H9 (cell line): ENCODE results near the gene PRUNE1. TPM values are rescaled to one million over a fixed set of nuclear protein-coding genes. Genes with fewer than 3 reads are reported as not detected.

Experiments
- DNase-seq: peaks from one replicate; pipeline ENCODE4 v3.0.0-alpha.2; 2017
- H2AFZ ChIP-seq: one replicate; pipeline ENCODE4 v1.6.1; 2013; ENCODE audit warnings: mild to moderate bottlenecking, low read length, control low read depth, moderate library complexity
- H2AK5ac ChIP-seq: 2 replicates; pipeline ENCODE4 v1.6.1; 2013; ENCODE audit warnings: low read length, control low read depth, mixed read lengths; ENCODE audit not compliant: insufficient read length
- H2BK120ac ChIP-seq: one replicate; pipeline ENCODE4 v1.6.1; 2013; ENCODE audit warnings: low read depth, mild to moderate bottlenecking, low read length, control low read depth, inconsistent platforms; ENCODE audit not compliant: poor library complexity, severe bottlenecking
- H2BK12ac ChIP-seq: 2 replicates; pipeline ENCODE4 v1.6.1; 2013; ENCODE audit warnings: low read length, control low read depth, mixed read lengths, low read depth; ENCODE audit not compliant: insufficient read length
- H2BK15ac ChIP-seq: 2 replicates; pipeline ENCODE4 v1.6.1; 2013; ENCODE audit warnings: low read depth, low read length, control low read depth
- H2BK20ac ChIP-seq: one replicate; pipeline ENCODE4 v1.6.1; 2013; ENCODE audit warnings: low read depth, mild to moderate bottlenecking, low read length, control low read depth, inconsistent platforms; ENCODE audit not compliant: poor library complexity, severe bottlenecking
- H2BK5ac ChIP-seq: 2 replicates; pipeline ENCODE4 v1.6.1; 2013; ENCODE audit warnings: low read length, control low read depth, mixed read lengths; ENCODE audit not compliant: insufficient read length
- H3K14ac ChIP-seq: 2 replicates; pipeline ENCODE4 v1.6.1; 2013; ENCODE audit warnings: low read length, control low read depth; ENCODE audit not compliant: insufficient read depth
- H3K18ac ChIP-seq: 2 replicates; pipeline ENCODE4 v1.6.1; 2013; ENCODE audit warnings: low read depth, mild to moderate bottlenecking, mixed read lengths, low read length, control low read depth; ENCODE audit not compliant: insufficient read length
- H3K23ac ChIP-seq: 2 replicates; pipeline ENCODE4 v1.6.1; 2013; ENCODE audit warnings: low read length, control low read depth, mixed read lengths, low read depth; ENCODE audit not compliant: insufficient read length
- H3K23me2 ChIP-seq: 2 replicates; pipeline ENCODE4 v1.6.1; 2013; ENCODE audit warnings: low read depth, mild to moderate bottlenecking, mixed read lengths, low read length, control low read depth; ENCODE audit not compliant: insufficient read length, poor library complexity, severe bottlenecking
- H3K27ac ChIP-seq: 2 replicates; pipeline ENCODE4 v1.5.1; 2013; ENCODE audit warnings: low read length, control low read depth, mixed read lengths, low read depth; ENCODE audit not compliant: insufficient read length
- H3K27me3 ChIP-seq: 2 replicates; pipeline ENCODE4 v1.6.1; 2013; ENCODE audit warnings: low read length, control low read depth, inconsistent platforms; ENCODE audit not compliant: insufficient read depth
- H3K4ac ChIP-seq: 2 replicates; pipeline ENCODE4 v1.6.1; 2013; ENCODE audit warnings: low read depth, mild to moderate bottlenecking, control low read depth, inconsistent platforms, low read length, moderate library complexity
- H3K4me1 ChIP-seq: 2 replicates; pipeline ENCODE4 v1.6.1; 2013; ENCODE audit warnings: low read length, control low read depth, inconsistent platforms; ENCODE audit not compliant: insufficient read depth
- H3K4me2 ChIP-seq: 2 replicates; pipeline ENCODE4 v1.6.1; 2013; ENCODE audit warnings: low read length, control low read depth, mixed read lengths; ENCODE audit not compliant: insufficient read length, insufficient read depth
- H3K56ac ChIP-seq: 2 replicates; pipeline ENCODE4 v1.6.1; 2013; ENCODE audit warnings: low read depth, mild to moderate bottlenecking, mixed read lengths, low read length, control low read depth; ENCODE audit not compliant: insufficient read length
- H3K79me1 ChIP-seq: 2 replicates; pipeline ENCODE4 v1.6.1; 2013; ENCODE audit warnings: low read depth, mild to moderate bottlenecking, moderate library complexity, low read length, control low read depth, inconsistent platforms; ENCODE audit not compliant: insufficient read depth, poor library complexity, severe bottlenecking
- H3K79me2 ChIP-seq: 2 replicates; pipeline ENCODE4 v1.6.1; 2013; ENCODE audit warnings: low read length, control low read depth, inconsistent platforms; ENCODE audit not compliant: insufficient read depth
- H3K9ac ChIP-seq: 2 replicates; pipeline ENCODE4 v1.6.1; 2013; ENCODE audit warnings: low read length, control low read depth, mixed read lengths; ENCODE audit not compliant: insufficient read length; ENCODE audit errors: extremely low read depth
- H3K9me3 ChIP-seq: one replicate; pipeline ENCODE4 v1.6.1; 2013; ENCODE audit warnings: low read depth, low read length, inconsistent platforms; ENCODE audit not compliant: control insufficient read depth
- H3T11ph ChIP-seq: one replicate; pipeline ENCODE4 v1.6.1; 2013; ENCODE audit warnings: mild to moderate bottlenecking, low read length, control low read depth, inconsistent platforms
- H4K20me1 ChIP-seq: one replicate; pipeline ENCODE4 v1.6.1; 2013; ENCODE audit not compliant: control insufficient read depth, insufficient read length, insufficient read depth
- H4K5ac ChIP-seq: 2 replicates; pipeline ENCODE4 v1.6.1; 2013; ENCODE audit warnings: low read depth, mild to moderate bottlenecking, mixed read lengths, low read length, control low read depth; ENCODE audit not compliant: insufficient read length
- H4K8ac ChIP-seq: replicated peaks from 2 replicates; pipeline ENCODE4 v1.6.1; 2013; ENCODE audit warnings: low read length, control low read depth, mixed read lengths, low read depth; ENCODE audit not compliant: insufficient read length
- H4K91ac ChIP-seq: 2 replicates; pipeline ENCODE4 v1.6.1; 2013; ENCODE audit warnings: low read depth, mild to moderate bottlenecking, moderate library complexity, mixed read lengths, low read length, control low read depth; ENCODE audit not compliant: insufficient read length
- H3K27ac Mint-ChIP-seq, 3 experiments: 2 replicates in 2 of 3; 3 replicates in 1 of 3; pipeline ENCODE4 v1.8.0; 2020 to 2021; ENCODE audit warnings: mixed read lengths in 3 of 3, mild to moderate bottlenecking in 1 of 3, moderate library complexity in 1 of 3
- H3K27me3 Mint-ChIP-seq: 2 replicates; pipeline ENCODE4 v1.8.0; 2021; ENCODE audit warnings: low read depth, mild to moderate bottlenecking, moderate library complexity, mixed read lengths
- H3K36me3 Mint-ChIP-seq, 3 experiments: 2 replicates in 2 of 3; 3 replicates in 1 of 3; pipeline ENCODE4 v1.8.0; 2020 to 2021; ENCODE audit warnings: low read depth in 3 of 3, mixed read lengths in 3 of 3; ENCODE audit not compliant: insufficient read depth in 1 of 3
- H3K4me1 Mint-ChIP-seq, 2 experiments: 2 replicates each; pipeline ENCODE4 v1.8.0; 2020; ENCODE audit warnings: mixed read lengths in 2 of 2
- H3K4me3 Mint-ChIP-seq, 2 experiments: 2 replicates in 1 of 2; 3 replicates in 1 of 2; pipeline ENCODE4 v1.8.0; 2020 to 2021; ENCODE audit warnings: mild to moderate bottlenecking in 2 of 2, mixed read lengths in 2 of 2, moderate library complexity in 1 of 2
- H3K9me3 Mint-ChIP-seq, 2 experiments: 2 replicates in 1 of 2; 3 replicates in 1 of 2; pipeline ENCODE4 v1.8.0; 2020; ENCODE audit warnings: mild to moderate bottlenecking in 2 of 2, mixed read lengths in 2 of 2, moderate library complexity in 1 of 2
- CTCF ChIP-seq: fragments of 200-600 bp; sonication (generic); conservative IDR thresholded peaks from 3 replicates; pipeline ENCODE4 v1.8.0; 2021; ENCODE audit warnings: antibody characterized with exemption, mild to moderate bottlenecking
- WGBS: extraction: QIAGEN DNeasy Blood & Tissue Kit; methylation state at CpG from one replicate; pipeline ENCODE4 v1.1.7; 2013; ENCODE audit warnings: missing lambda C conversion rate, low lambda C conversion rate, mixed read lengths; ENCODE audit not compliant: insufficient read length; ENCODE audit errors: extremely low coverage; 5-methylcytosine and 5-hydroxymethylcytosine counted together
- total RNA-seq: library from RNA; stranded (reverse); gene quantifications from 2 replicates; pipeline ENCODE4 v1.2.1, GENCODE V29; 2021

The PRUNE1 gene
- total RNA-seq, 1 experiment from 2014 or later, result 22.3 TPM

- Histone ChIP-seq H2BK5ac (no peak overlapping the region), H4K5ac (no peak overlapping the region), H4K8ac (no peak overlapping the region), H3K27me3 (no peaks in the 10 kb centered on the region), H4K20me1 (no peaks in the 10 kb centered on the region), H3K18ac (no peak overlapping the region), H4K91ac (no peak overlapping the region), H3K23me2 (no peaks in the 10 kb centered on the region), H3K9ac (no peak overlapping the region), H3K4me2 (no peak overlapping the region), H2AK5ac (no peak overlapping the region), H3K56ac (no peak overlapping the region), H3K9me3 (no peaks in the 10 kb centered on the region), H2BK15ac (no peak overlapping the region), H3K4me1 (peaks cover 3% of the 10 kb centered on the region; the same call in 1 of the 2 replicates), H2AFZ (no peak overlapping the region), H3T11ph (no peak overlapping the region), H3K79me2 (no peaks in the 10 kb centered on the region), H3K27ac (no peak overlapping the region), H3K14ac (no peak overlapping the region), H2BK12ac (no peak overlapping the region), H3K79me1 (no peaks in the 10 kb centered on the region), H3K23ac (no peak overlapping the region), H2BK20ac (no peak overlapping the region), H3K4ac (no peak overlapping the region), H2BK120ac (no peak overlapping the region)
- H3K4me3 Mint-ChIP-seq, result no peak overlapping the region
- whole genome bisulfite sequencing, result no CpG with 5 or more reads among the region's 20 CpGs
- H3K27ac Mint-ChIP-seq, result no peak overlapping the region
- no peaks in the 10 kb centered on the region for H3K9me3 Mint-ChIP-seq
- no peak for DNase-seq
- no peak for TF ChIP-seq CTCF
- H3K36me3 Mint-ChIP-seq, result peaks cover 0 to 8% (median 5%) of the 10 kb centered on the region in 3 experiments; a peak in 3 of 7 replicates
- no peaks in the 10 kb centered on the region for H3K27me3 Mint-ChIP-seq
- H3K4me1 Mint-ChIP-seq, result peaks cover 5 to 8% of the 10 kb centered on the region in 2 experiments
Measured at GRCh38 chr1:150997126-150997872, 10.9 kb upstream of the PRUNE1 start.
